ENCODE measurements around the gene NODAL.

NODAL gene

GRCh38 chr10:70444744-70445143, 3.3 kb upstream of the NODAL start:
- Histone ChIP-seq H3K4me1 (ENCODE audit: control insufficient read depth in 1 of 2, insufficient read depth in 1 of 2, low read depth in 1 of 2, low read length in 1 of 2) (peaks cover 3 to 6% of the 10 kb centered on the region in 2 experiments), H3K27ac (no peak overlapping the region), H3K9me3 (no peaks in the 10 kb centered on the region), H3K36me3 (no peaks in the 10 kb centered on the region), H3K27me3 (peaks cover 52% of the 10 kb centered on the region), H3K4me3 (ENCODE audit: low read depth in 1 of 2, low read length in 1 of 2) (no peak overlapping the region)
- TF ChIP-seq CTCF (IDR thresholded peaks at IDR 0.05), result no peak

- no peak overlapping the region for H3K4me3 ChIP-seq (ENCODE audit: low read depth in 1 of 2, low read length in 1 of 2)
- peaks cover 3 to 6% of the 10 kb centered on the region in 2 experiments for H3K4me1 ChIP-seq (ENCODE audit: control insufficient read depth in 1 of 2, insufficient read depth in 1 of 2, low read depth in 1 of 2, low read length in 1 of 2)
- H3K27ac ChIP-seq, result no peak overlapping the region
- peaks cover 74% of the 10 kb centered on the region for H3K27me3 ChIP-seq
- no peaks in the 10 kb centered on the region for H3K9me3 ChIP-seq
- no peak for TF ChIP-seq CTCF (IDR thresholded peaks at IDR 0.05)
- no peaks in the 10 kb centered on the region for H3K36me3 ChIP-seq
Measured at GRCh38 chr10:70442332-70442988, 979 bp upstream of the NODAL start.

GRCh38 chr10:70441895-70442309, 421 bp upstream of the NODAL start:
- no peak for TF ChIP-seq CTCF (IDR thresholded peaks at IDR 0.05)
- Histone ChIP-seq H3K4me1 (ENCODE audit: control insufficient read depth in 1 of 2, insufficient read depth in 1 of 2, low read depth in 1 of 2, low read length in 1 of 2) (peaks cover 3 to 6% of the 10 kb centered on the region in 2 experiments), H3K4me3 (ENCODE audit: low read depth in 1 of 2, low read length in 1 of 2) (no peak overlapping the region), H3K36me3 (no peaks in the 10 kb centered on the region), H3K27ac (no peak overlapping the region), H3K9me3 (no peaks in the 10 kb centered on the region), H3K27me3 (peaks cover 80% of the 10 kb centered on the region)

- no peak for TF ChIP-seq CTCF (IDR thresholded peaks at IDR 0.05)
- H3K36me3 ChIP-seq, result peaks cover 7% of the 10 kb centered on the region
- peaks cover 3 to 6% of the 10 kb centered on the region in 2 experiments for H3K4me1 ChIP-seq (ENCODE audit: control insufficient read depth in 1 of 2, insufficient read depth in 1 of 2, low read depth in 1 of 2, low read length in 1 of 2)
- H3K27ac ChIP-seq, result no peak overlapping the region
- H3K4me3 ChIP-seq (ENCODE audit: low read depth in 1 of 2, low read length in 1 of 2), result no peak overlapping the region
- no peaks in the 10 kb centered on the region for H3K9me3 ChIP-seq
- peaks cover 83% of the 10 kb centered on the region for H3K27me3 ChIP-seq
Measured at GRCh38 chr10:70440296-70441160, 953 bp downstream of the NODAL start.

- H3K4me3 ChIP-seq (ENCODE audit: low read depth in 1 of 2, low read length in 1 of 2), result no peak overlapping the region
- no peak for TF ChIP-seq CTCF (IDR thresholded peaks at IDR 0.05)
- peaks cover 3 to 6% of the 10 kb centered on the region in 2 experiments for H3K4me1 ChIP-seq (ENCODE audit: control insufficient read depth in 1 of 2, insufficient read depth in 1 of 2, low read depth in 1 of 2, low read length in 1 of 2)
- H3K27me3 ChIP-seq, result peaks cover 61% of the 10 kb centered on the region
- no peaks in the 10 kb centered on the region for H3K9me3 ChIP-seq
- no peak overlapping the region for H3K27ac ChIP-seq
- peaks cover 32% of the 10 kb centered on the region for H3K36me3 ChIP-seq
Measured at GRCh38 chr10:70437721-70438120, 3.8 kb downstream of the NODAL start.
